ENCODE data around the gene DUS4L. TPM values are rescaled to one million over a fixed set of nuclear protein-coding genes. Genes with fewer than 3 reads are reported as not detected.
A peak's percentile ranks its signal among the peaks of the same experiment; 100 is the strongest.

The DUS4L gene
- total RNA-seq, 2 donors from 2014 or later = 14.9 to 16.3 TPM

DNA sequence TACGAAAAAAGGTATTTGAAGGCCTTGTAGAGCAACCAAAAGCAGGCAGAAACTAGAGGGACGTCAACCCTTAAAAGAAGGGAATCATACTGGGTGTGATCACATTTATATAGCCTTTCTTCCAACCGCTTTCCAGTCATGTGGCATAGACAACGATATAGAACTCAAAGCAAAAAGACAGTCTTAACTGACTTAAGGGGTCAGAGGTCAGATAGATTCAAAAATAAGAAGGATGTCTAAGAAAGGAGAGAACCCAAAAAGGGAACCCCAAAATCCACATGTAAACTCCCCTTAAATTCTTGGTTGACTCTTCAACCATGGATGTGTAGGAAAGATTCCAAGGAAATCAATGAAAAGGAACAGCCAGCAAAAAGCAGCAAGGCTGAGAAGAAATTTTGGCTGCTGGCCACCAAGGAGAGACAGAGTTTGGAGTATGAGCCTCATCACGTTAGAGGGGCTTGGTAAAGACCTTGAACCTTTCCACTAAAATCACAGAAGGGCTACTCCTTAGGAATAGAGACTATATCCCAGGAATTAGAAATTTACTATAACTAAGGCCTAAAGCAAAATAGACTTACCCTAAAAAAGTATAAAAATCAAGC lies 24.9 kb downstream of the DUS4L start:
- H3K27ac Mint-ChIP-seq = no peak overlapping the region
- no peak for ATAC-seq (replicated peaks in 1 of 2)

GRCh38 chr7:107591421-107591820 lies 27.6 kb downstream of the DUS4L start:
- DNase-seq (no peak), ATAC-seq (replicated peaks in 1 of 2) (no peak)
- H3K4me1 Mint-ChIP-seq (ENCODE audit: low read depth) = no peaks in the 10 kb centered on the region
- no peak overlapping the region for H3K4me3 Mint-ChIP-seq
- no peaks in the 10 kb centered on the region for H3K9me3 Mint-ChIP-seq
- no peaks in the 10 kb centered on the region for H3K27me3 Mint-ChIP-seq (ENCODE audit: low read depth)
- peaks cover 3 to 4% of the 10 kb centered on the region in 2 donors for H3K36me3 Mint-ChIP-seq (ENCODE audit: insufficient read depth in 2 of 2)
- no peak overlapping the region for H3K27ac Mint-ChIP-seq

More for the DNA sequence above, 24.9 kb downstream of the DUS4L start:
- H3K36me3 Mint-ChIP-seq (ENCODE audit: insufficient read depth in 2 of 2) = peaks cover 2 to 5% of the 10 kb centered on the region in 2 donors
- no peak for DNase-seq
- H3K27me3 Mint-ChIP-seq (ENCODE audit: low read depth) = no peaks in the 10 kb centered on the region
- no peaks in the 10 kb centered on the region for H3K4me1 Mint-ChIP-seq (ENCODE audit: low read depth)
- H3K4me3 Mint-ChIP-seq = no peak overlapping the region
- H3K9me3 Mint-ChIP-seq = no peaks in the 10 kb centered on the region

- H3K36me3 Mint-ChIP-seq (ENCODE audit: insufficient read depth in 2 of 2) = peaks cover 3 to 4% of the 10 kb centered on the region in 2 donors
- no peak overlapping the region for H3K4me3 Mint-ChIP-seq
- H3K27me3 Mint-ChIP-seq (ENCODE audit: low read depth) = no peaks in the 10 kb centered on the region
- H3K4me1 Mint-ChIP-seq (ENCODE audit: low read depth) = no peaks in the 10 kb centered on the region
- no peak overlapping the region for H3K27ac Mint-ChIP-seq
- H3K9me3 Mint-ChIP-seq = no peaks in the 10 kb centered on the region
- DNase-seq = no peak
- no peak for ATAC-seq (replicated peaks in 1 of 2)
Measured at GRCh38 chr7:107592361-107593024, 28.7 kb downstream of the DUS4L start.

DNA sequence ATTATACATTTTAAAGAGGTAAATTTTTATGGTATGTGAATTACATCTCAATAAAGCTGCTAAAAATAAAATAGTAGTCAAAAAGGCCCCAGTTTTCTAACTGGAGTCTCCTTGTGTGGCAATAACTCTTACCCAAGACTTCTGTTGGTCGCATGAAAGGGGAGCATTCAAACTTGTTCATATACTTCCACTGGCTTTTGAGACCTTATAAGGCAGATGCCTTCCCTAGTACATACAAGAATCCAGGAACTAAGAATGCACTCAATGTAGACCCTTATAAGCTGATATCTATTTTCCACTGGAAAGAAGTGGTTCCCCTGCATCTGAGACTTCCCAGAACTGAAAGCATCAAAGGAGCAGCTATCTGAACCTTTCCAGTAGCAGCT lies 29.2 kb downstream of the DUS4L start:
- Mint-ChIP-seq H3K4me1 (ENCODE audit: low read depth) (no peaks in the 10 kb centered on the region), H3K27me3 (ENCODE audit: low read depth) (no peaks in the 10 kb centered on the region), H3K36me3 (ENCODE audit: insufficient read depth in 2 of 2) (peaks cover 3 to 4% of the 10 kb centered on the region in 2 donors), H3K4me3 (no peak overlapping the region), H3K9me3 (no peaks in the 10 kb centered on the region), H3K27ac (no peak overlapping the region)
- no peak for DNase-seq
- no peak for ATAC-seq (replicated peaks in 1 of 2)

DNA sequence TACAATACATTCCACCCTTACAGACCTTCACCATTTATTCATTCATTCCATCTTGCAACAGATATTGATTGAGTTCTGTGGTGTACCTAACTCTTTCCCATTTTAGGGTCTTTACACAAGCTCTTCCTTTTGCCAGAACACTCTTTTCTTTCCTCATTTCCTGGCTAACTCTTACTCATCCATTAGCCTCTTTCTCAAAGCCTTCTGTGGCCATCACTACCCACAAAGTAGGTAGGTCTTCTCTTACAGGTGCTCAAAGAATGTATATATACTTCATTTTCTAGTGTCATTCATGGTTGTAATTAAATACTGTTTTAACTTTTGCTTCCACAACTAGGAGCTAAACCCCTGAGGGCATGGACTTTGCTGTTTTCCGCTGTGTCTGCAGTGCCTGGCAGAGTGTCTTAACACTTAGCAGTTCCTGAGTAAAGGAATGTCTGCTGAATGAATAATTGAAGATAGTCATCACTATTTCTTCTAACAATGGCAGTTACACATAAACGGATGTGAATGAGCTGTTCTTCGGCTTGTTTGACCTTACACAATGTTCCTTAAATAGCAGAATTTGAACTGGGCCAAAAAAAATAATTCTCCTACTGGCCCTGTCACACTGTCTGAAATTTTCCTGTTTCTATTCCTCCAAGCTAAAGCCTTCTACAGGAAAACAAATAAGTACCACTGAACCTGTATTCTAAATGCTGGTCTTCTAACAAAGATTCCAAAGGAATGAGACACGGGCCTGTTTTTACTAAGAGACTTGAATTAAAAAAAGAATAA lies 31.4 kb downstream of the DUS4L start:
- peaks cover 3 to 4% of the 10 kb centered on the region in 2 donors for H3K36me3 Mint-ChIP-seq (ENCODE audit: insufficient read depth in 2 of 2)
- DNase-seq = no peak
- no peaks in the 10 kb centered on the region for H3K27me3 Mint-ChIP-seq (ENCODE audit: low read depth)
- H3K27ac Mint-ChIP-seq = no peak overlapping the region
- H3K4me3 Mint-ChIP-seq = no peak overlapping the region
- no peaks in the 10 kb centered on the region for H3K4me1 Mint-ChIP-seq (ENCODE audit: low read depth)
- no peak for ATAC-seq (replicated peaks in 1 of 2)
- H3K9me3 Mint-ChIP-seq = no peaks in the 10 kb centered on the region

- Mint-ChIP-seq H3K27me3 (ENCODE audit: low read depth) (no peaks in the 10 kb centered on the region), H3K4me1 (ENCODE audit: low read depth) (no peaks in the 10 kb centered on the region), H3K27ac (no peak overlapping the region), H3K9me3 (no peaks in the 10 kb centered on the region), H3K4me3 (no peak overlapping the region), H3K36me3 (ENCODE audit: insufficient read depth in 2 of 2) (peaks cover 0 to 8% of the 10 kb centered on the region in 2 donors)
- ATAC-seq (replicated peaks in 1 of 2) (no peak), DNase-seq (no peak)
Measured at GRCh38 chr7:107596881-107597581, 33.3 kb downstream of the DUS4L start.

DNA sequence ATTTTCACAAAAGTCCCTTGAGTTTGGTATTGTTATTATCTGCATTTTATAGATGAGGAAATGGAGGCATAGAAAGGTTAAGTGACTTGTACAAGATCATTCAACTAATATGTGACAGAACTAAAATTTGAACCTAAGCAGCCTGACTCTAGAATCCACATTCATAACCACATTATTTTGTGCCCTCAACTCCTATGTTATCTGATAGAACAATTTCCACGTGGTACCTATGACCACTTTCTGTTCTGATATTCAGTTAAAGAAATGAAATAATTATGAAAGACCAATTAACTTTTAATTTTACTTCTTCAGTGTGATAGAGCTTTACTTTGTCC lies 33.8 kb downstream of the DUS4L start:
- ATAC-seq (replicated peaks in 1 of 2) (no peak), DNase-seq (no peak)
- no peak overlapping the region for H3K27ac Mint-ChIP-seq
- H3K27me3 Mint-ChIP-seq (ENCODE audit: low read depth) = no peaks in the 10 kb centered on the region
- no peak overlapping the region for H3K4me3 Mint-ChIP-seq
- no peaks in the 10 kb centered on the region for H3K4me1 Mint-ChIP-seq (ENCODE audit: low read depth)
- H3K9me3 Mint-ChIP-seq = no peaks in the 10 kb centered on the region
- H3K36me3 Mint-ChIP-seq (ENCODE audit: insufficient read depth in 2 of 2) = peaks cover 0 to 8% of the 10 kb centered on the region in 2 donors

GRCh38 chr7:107597953-107598352 lies 34.2 kb downstream of the DUS4L start:
- ATAC-seq (replicated peaks in 1 of 2) (no peak), DNase-seq (no peak)
- H3K4me1 Mint-ChIP-seq (ENCODE audit: low read depth) = no peaks in the 10 kb centered on the region
- H3K36me3 Mint-ChIP-seq (ENCODE audit: insufficient read depth in 2 of 2) = peaks cover 0 to 8% of the 10 kb centered on the region in 2 donors
- H3K27me3 Mint-ChIP-seq (ENCODE audit: low read depth) = no peaks in the 10 kb centered on the region
- no peaks in the 10 kb centered on the region for H3K9me3 Mint-ChIP-seq
- no peak overlapping the region for H3K27ac Mint-ChIP-seq
- H3K4me3 Mint-ChIP-seq = no peak overlapping the region

GRCh38 chr7:107599262-107599661 lies 35.5 kb downstream of the DUS4L start:
- Mint-ChIP-seq H3K4me3 (no peak overlapping the region), H3K9me3 (no peaks in the 10 kb centered on the region), H3K27ac (no peak overlapping the region), H3K4me1 (ENCODE audit: low read depth) (no peaks in the 10 kb centered on the region), H3K36me3 (ENCODE audit: insufficient read depth in 2 of 2) (peaks cover 0 to 9% of the 10 kb centered on the region in 2 donors), H3K27me3 (ENCODE audit: low read depth) (no peaks in the 10 kb centered on the region)
- ATAC-seq (replicated peaks in 1 of 2) (peak in 1 of 2 donors; percentile 67), DNase-seq (no peak)

DNA sequence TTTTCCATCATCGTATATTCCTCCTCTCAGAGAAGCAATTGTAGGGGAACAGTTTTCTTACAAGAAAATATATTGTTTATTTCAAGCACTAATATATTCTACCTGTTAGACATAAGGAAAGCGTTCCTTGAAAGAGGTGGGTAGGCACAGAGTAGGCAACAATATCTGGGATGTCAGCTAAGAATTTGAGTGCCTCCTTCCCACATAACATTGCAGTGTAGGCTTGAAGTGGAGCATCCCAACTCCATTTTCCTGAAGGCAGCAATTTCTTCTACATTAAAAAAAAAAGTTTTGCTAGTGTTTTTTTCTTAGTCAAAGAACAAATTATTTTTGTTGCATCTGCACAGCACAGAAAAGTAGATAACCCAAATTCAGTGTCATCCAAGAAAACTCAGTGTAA lies 37.0 kb downstream of the DUS4L start:
- H3K36me3 Mint-ChIP-seq (ENCODE audit: insufficient read depth in 2 of 2) = peaks cover 0 to 7% of the 10 kb centered on the region in 2 donors

GRCh38 chr7:107605218-107605815 lies 41.5 kb downstream of the DUS4L start:
- Mint-ChIP-seq H3K9me3 (no peaks in the 10 kb centered on the region), H3K27ac (no peak overlapping the region), H3K36me3 (ENCODE audit: insufficient read depth in 2 of 2) (peaks cover 0 to 4% of the 10 kb centered on the region in 2 donors), H3K27me3 (ENCODE audit: low read depth) (no peaks in the 10 kb centered on the region), H3K4me1 (ENCODE audit: low read depth) (peaks cover 6% of the 10 kb centered on the region), H3K4me3 (no peak overlapping the region)
- peak; percentile 87 to 96 for ATAC-seq (replicated peaks in 1 of 2)
- no peak for DNase-seq

More for the DNA sequence above, 37.0 kb downstream of the DUS4L start:
- H3K27me3 Mint-ChIP-seq (ENCODE audit: low read depth) = no peaks in the 10 kb centered on the region
- no peak overlapping the region for H3K27ac Mint-ChIP-seq
- no peaks in the 10 kb centered on the region for H3K9me3 Mint-ChIP-seq
- DNase-seq = no peak
- no peak for ATAC-seq (replicated peaks in 1 of 2)
- no peak overlapping the region for H3K4me3 Mint-ChIP-seq
- peaks cover 6% of the 10 kb centered on the region for H3K4me1 Mint-ChIP-seq (ENCODE audit: low read depth)

GRCh38 chr7:107606303-107606702 lies 42.5 kb downstream of the DUS4L start:
- peaks cover 0 to 3% of the 10 kb centered on the region in 2 donors for H3K36me3 Mint-ChIP-seq (ENCODE audit: insufficient read depth in 2 of 2)
- H3K9me3 Mint-ChIP-seq = no peaks in the 10 kb centered on the region
- H3K4me1 Mint-ChIP-seq (ENCODE audit: low read depth) = peaks cover 6% of the 10 kb centered on the region
- ATAC-seq (replicated peaks in 1 of 2) (no peak), DNase-seq (no peak)
- no peaks in the 10 kb centered on the region for H3K27me3 Mint-ChIP-seq (ENCODE audit: low read depth)
- H3K4me3 Mint-ChIP-seq = no peak overlapping the region
- no peak overlapping the region for H3K27ac Mint-ChIP-seq
